ENCODE results near the gene FAM81B. TPM values are rescaled to one million over a fixed set of nuclear protein-coding genes. Genes with fewer than 3 reads are reported as not detected.

Gene FAM81B, protein sequence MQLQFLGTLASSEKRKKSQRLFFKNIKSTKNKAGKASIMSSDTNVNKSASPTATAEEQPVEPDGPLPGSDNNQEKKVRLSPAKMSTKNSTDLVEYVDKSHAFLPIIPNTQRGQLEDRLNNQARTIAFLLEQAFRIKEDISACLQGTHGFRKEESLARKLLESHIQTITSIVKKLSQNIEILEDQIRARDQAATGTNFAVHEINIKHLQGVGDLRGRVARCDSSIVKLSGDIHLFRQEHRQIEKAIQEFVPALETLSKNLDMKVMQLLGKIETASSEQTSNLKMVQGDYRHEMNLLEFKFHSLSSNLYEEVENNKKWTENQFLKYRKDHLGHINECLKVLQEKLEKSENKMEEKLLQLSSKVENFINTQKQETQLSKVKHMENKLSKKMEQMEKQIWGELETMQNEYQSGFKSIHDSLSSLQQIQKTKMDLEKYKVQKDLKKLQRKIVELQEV
- total RNA-seq (2014; rRNA removed; shearing (Covaris generic)): not detected in 2 replicates

DNA sequence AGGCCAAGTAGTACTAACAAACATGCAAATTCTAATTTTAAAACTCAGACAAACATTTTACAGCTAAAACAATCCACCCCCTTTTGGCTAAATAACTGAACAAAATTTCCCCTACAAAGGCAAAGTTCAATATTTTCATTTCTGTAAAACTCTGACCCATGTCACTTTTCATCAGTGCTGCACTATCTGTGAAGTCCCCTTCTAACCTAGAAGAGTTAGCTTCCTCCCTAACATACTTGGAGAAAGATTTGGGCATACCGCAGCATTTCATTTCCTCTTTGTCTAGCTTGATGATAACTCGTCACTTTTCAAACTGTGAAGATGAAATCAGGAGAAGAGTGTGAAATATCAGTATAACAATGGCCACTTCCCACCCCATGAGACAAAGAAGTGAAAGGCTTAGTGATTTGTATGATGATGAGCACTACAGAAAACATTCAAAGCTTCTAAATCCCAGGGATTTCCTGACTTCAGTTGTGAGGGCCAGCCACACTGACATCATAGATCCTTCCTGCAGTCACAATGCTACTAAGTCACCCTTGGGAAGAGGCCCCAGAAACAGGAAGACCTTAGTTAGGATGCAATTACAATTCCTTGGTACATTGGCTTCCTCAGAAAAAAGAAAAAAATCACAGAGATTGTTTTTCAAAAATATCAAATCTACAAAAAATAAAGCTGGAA is at the start of gene FAM81B:
FAM81B (plus strand) TSS at position 555 of the 681 bp plus-strand sequence; CDS start at position 579, 24 bp downstream.

Other genes with a start within 250 kb of the FAM81B start
- gene MCTP1, start 106.3 kb upstream of the FAM81B start, total RNA-seq (2014; rRNA removed; shearing (Covaris generic)): 14.9 and 20.7 TPM in 2 replicates
- 55.5 and 70.5 TPM in 2 replicates for gene SKIC3, start 163.6 kb downstream of the FAM81B start, total RNA-seq (2014; rRNA removed; shearing (Covaris generic))
- 10.0 and 11.0 TPM in 2 replicates for gene ARSK, start 163.7 kb downstream of the FAM81B start, total RNA-seq (2014; rRNA removed; shearing (Covaris generic))
- gene GPR150, start 228.7 kb downstream of the FAM81B start, total RNA-seq (2014; rRNA removed; shearing (Covaris generic)): not detected in 2 replicates

Data from A375 (cell line).